Glutamatergic neuron (in vitro differentiated cells): ENCODE measurements around the gene PCDHGA6. TPM values are rescaled to one million over a fixed set of nuclear protein-coding genes. Genes with fewer than 3 reads are reported as not detected.
"Not testable (repeated sequence)": the region's sequence is repeated elsewhere in the genome, so short reads cannot be mapped to it uniquely, and the experiment has no call there.

ENCODE experiments used
- DNase-seq: peaks from one replicate; pipeline ENCODE4 v3.0.0; 2022
- H3K27ac Mint-ChIP-seq: one replicate; pipeline ENCODE4 v1.8.0; 2020; ENCODE audit warnings: mild to moderate bottlenecking, mixed read lengths, inconsistent platforms; ENCODE audit not compliant: unreplicated experiment
- H3K27me3 Mint-ChIP-seq: one replicate; pipeline ENCODE4 v1.8.0; 2020; ENCODE audit warnings: mild to moderate bottlenecking, moderate library complexity, mixed read lengths, inconsistent platforms; ENCODE audit not compliant: unreplicated experiment
- H3K36me3 Mint-ChIP-seq: one replicate; pipeline ENCODE4 v1.8.0; 2020; ENCODE audit warnings: mild to moderate bottlenecking, mixed read lengths, inconsistent platforms; ENCODE audit not compliant: unreplicated experiment
- H3K4me1 Mint-ChIP-seq: one replicate; pipeline ENCODE4 v1.8.0; 2020; ENCODE audit warnings: mild to moderate bottlenecking, low read depth, mixed read lengths, inconsistent platforms; ENCODE audit not compliant: unreplicated experiment
- H3K4me3 Mint-ChIP-seq: one replicate; pipeline ENCODE4 v1.8.0; 2020; ENCODE audit warnings: mild to moderate bottlenecking, mixed read lengths, inconsistent platforms; ENCODE audit not compliant: unreplicated experiment
- H3K9me3 Mint-ChIP-seq: one replicate; pipeline ENCODE4 v1.8.0; 2020; ENCODE audit warnings: mild to moderate bottlenecking, moderate library complexity, mixed read lengths, inconsistent platforms; ENCODE audit not compliant: unreplicated experiment
- CTCF ChIP-seq: fragments of 200-600 bp; sonication (generic); IDR thresholded peaks from one replicate; pipeline ENCODE4 v1.5.0; 2021; ENCODE audit not compliant: partially characterized antibody, unreplicated experiment
- total RNA-seq: library from RNA; stranded (reverse); fragmentation: NEBNext Ultra II Directional; extraction: Animal tissue kit (Norgen Biotek cat#: 25700); gene quantifications from one replicate; pipeline ENCODE4 v1.2.1, GENCODE V29; 2021; ENCODE audit not compliant: unreplicated experiment

The PCDHGA6 gene
- total RNA-seq, 1 donor from 2014 or later = 6.3 TPM

GRCh38 chr5:141345327-141345726 lies 28.4 kb upstream of the PCDHGA6 start:
- no peak overlapping the region for H3K27ac Mint-ChIP-seq
- H3K27me3 Mint-ChIP-seq = peaks cover 1% of the 10 kb centered on the region
- DNase-seq = no peak
- no peak for TF ChIP-seq CTCF
- no peaks in the 10 kb centered on the region for H3K4me1 Mint-ChIP-seq
- H3K36me3 Mint-ChIP-seq = peaks cover 67% of the 10 kb centered on the region
- H3K4me3 Mint-ChIP-seq = no peak overlapping the region
- peaks cover 19% of the 10 kb centered on the region for H3K9me3 Mint-ChIP-seq

GRCh38 chr5:141346017-141346416 lies 27.7 kb upstream of the PCDHGA6 start:
- H3K9me3 Mint-ChIP-seq = peaks cover 19% of the 10 kb centered on the region
- H3K4me3 Mint-ChIP-seq, DNase-seq, H3K4me1 Mint-ChIP-seq, H3K27ac Mint-ChIP-seq, H3K27me3 Mint-ChIP-seq: not testable (repeated sequence)
- H3K36me3 Mint-ChIP-seq = peaks cover 67% of the 10 kb centered on the region

- Mint-ChIP-seq H3K36me3 (peaks cover 59% of the 10 kb centered on the region), H3K27me3 (peaks cover 7% of the 10 kb centered on the region), H3K4me1 (no peaks in the 10 kb centered on the region), H3K27ac (no peak within 1 kb of the TSS), H3K4me3 (peak within 1 kb of the TSS; percentile 69), H3K9me3 (peaks cover 21% of the 10 kb centered on the region)
- peak; percentile 39 for DNase-seq
- no peak for TF ChIP-seq CTCF
Measured at GRCh38 chr5:141349917-141350619, 23.6 kb upstream of the PCDHGA6 start, which contains the start of gene PCDHGB1. PCDHGB1 (plus strand) TSS chr5:141350099; CDS start chr5:141350261, 162 bp downstream.

GRCh38 chr5:141351591-141351990 lies 22.1 kb upstream of the PCDHGA6 start:
- Mint-ChIP-seq H3K27ac (no peak overlapping the region), H3K4me1 (no peaks in the 10 kb centered on the region), H3K4me3 (no peak overlapping the region), H3K9me3 (peaks cover 26% of the 10 kb centered on the region), H3K36me3 (peaks cover 62% of the 10 kb centered on the region), H3K27me3 (peaks cover 10% of the 10 kb centered on the region)
- no peak for DNase-seq
- no peak for TF ChIP-seq CTCF

GRCh38 chr5:141354900-141355469 lies 18.7 kb upstream of the PCDHGA6 start, which contains the start of gene PCDHGA4:
PCDHGA4 (plus strand) TSS chr5:141355021; CDS start chr5:141355108, 87 bp downstream.
- Mint-ChIP-seq H3K27ac (no peak within 1 kb of the TSS), H3K27me3 (peaks cover 12% of the 10 kb centered on the region), H3K4me3 (no peak within 1 kb of the TSS), H3K4me1 (no peaks in the 10 kb centered on the region), H3K36me3 (peaks cover 50% of the 10 kb centered on the region), H3K9me3 (peaks cover 25% of the 10 kb centered on the region)
- DNase-seq = no peak
- TF ChIP-seq CTCF = peak; percentile 60
